Ecto neural progenitor cell (in vitro differentiated cells): ENCODE measurements around the gene SLC30A7.
"Not testable (repeated sequence)": the region's sequence is repeated elsewhere in the genome, so short reads cannot be mapped to it uniquely, and the experiment has no call there.

Experiments
- DNase-seq: peaks from one replicate; pipeline ENCODE4 v3.0.0-alpha.2; 2018; ENCODE audit warnings: low spot score

SLC30A7 gene

GRCh38 chr1:100895540-100896480, at the start of gene SLC30A7:
SLC30A7 (plus strand) TSS chr1:100896090; CDS start chr1:100896263, 173 bp downstream.
- peak; percentile 92 for DNase-seq

- no peak for DNase-seq
These were observed 48.4 kb upstream of the SLC30A7 start for GRCh38 chr1:100847361-100848082.

- DNase-seq: no peak
These were observed 44.2 kb upstream of the SLC30A7 start for GRCh38 chr1:100851726-100852125.

- no peak for DNase-seq
These were observed 42.9 kb upstream of the SLC30A7 start for GRCh38 chr1:100852976-100853375.

GRCh38 chr1:100855116-100855515, 40.8 kb upstream of the SLC30A7 start:
- DNase-seq: not testable (repeated sequence)

GRCh38 chr1:100860397-100860991, 35.4 kb upstream of the SLC30A7 start:
- no peak for DNase-seq

- no peak for DNase-seq
These were observed 34.5 kb upstream of the SLC30A7 start for GRCh38 chr1:100861379-100861778.

- no peak for DNase-seq
These were observed 33.3 kb upstream of the SLC30A7 start for GRCh38 chr1:100862591-100862990.

- no peak for DNase-seq
These were observed 29.6 kb upstream of the SLC30A7 start for GRCh38 chr1:100866041-100866900.

- no peak for DNase-seq
These were observed 29.0 kb upstream of the SLC30A7 start for GRCh38 chr1:100866901-100867206.

- no peak for DNase-seq
These were observed 27.4 kb upstream of the SLC30A7 start for GRCh38 chr1:100868364-100868995.

- DNase-seq: no peak
These were observed 25.9 kb upstream of the SLC30A7 start for GRCh38 chr1:100869996-100870395.

- DNase-seq: no peak
These were observed 21.5 kb upstream of the SLC30A7 start for GRCh38 chr1:100874433-100874832.

GRCh38 chr1:100875228-100875627, 20.7 kb upstream of the SLC30A7 start:
- DNase-seq: no peak

GRCh38 chr1:100876291-100876690, 19.6 kb upstream of the SLC30A7 start:
- no peak for DNase-seq

- no peak for DNase-seq
These were observed 16.5 kb upstream of the SLC30A7 start for GRCh38 chr1:100879422-100879821.

- no peak for DNase-seq
These were observed 14.2 kb upstream of the SLC30A7 start for GRCh38 chr1:100881687-100882086.

GRCh38 chr1:100882698-100883097, 13.2 kb upstream of the SLC30A7 start:
- DNase-seq: no peak

- DNase-seq: no peak
These were observed 11.9 kb upstream of the SLC30A7 start for GRCh38 chr1:100883963-100884362.

GRCh38 chr1:100889007-100889406, 6.9 kb upstream of the SLC30A7 start:
- not testable (repeated sequence) for DNase-seq

- not testable (repeated sequence) for DNase-seq
These were observed 5.9 kb upstream of the SLC30A7 start for GRCh38 chr1:100889869-100890482.
